ENCODE measurements around the gene TDRD1. TPM values are rescaled to one million over a fixed set of nuclear protein-coding genes. Genes with fewer than 3 reads are reported as not detected.

The TDRD1 gene
- total RNA-seq, 1 donor = 0.72 TPM

DNA sequence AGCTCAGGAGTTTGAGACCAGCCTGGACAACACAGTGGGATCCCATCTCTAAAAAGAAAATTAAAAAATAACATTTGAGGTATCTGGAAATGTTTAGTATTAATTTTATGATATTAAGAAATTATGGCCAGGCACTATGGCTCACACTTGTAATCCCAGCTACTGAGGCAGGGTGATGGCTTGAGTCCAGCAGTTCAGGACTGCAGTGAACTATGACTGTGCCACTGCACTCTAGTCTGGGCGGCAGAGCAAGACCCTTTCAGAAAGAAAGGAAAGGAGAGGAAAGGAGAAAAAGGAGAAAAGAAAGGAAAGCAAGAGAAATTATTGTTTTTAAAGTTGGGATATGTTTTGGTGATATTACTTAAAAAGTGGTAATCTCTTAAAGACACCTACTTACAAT, 2.6 kb upstream of the TDRD1 start:
- Histone ChIP-seq H3K4me1 (ENCODE audit: insufficient read depth, low read length) (peaks cover 17% of the 10 kb centered on the region), H2AFZ (ENCODE audit: low read length) (no peak overlapping the region), H3K9me3 (ENCODE audit: low read depth, low read length) (no peaks in the 10 kb centered on the region), H3K4me2 (ENCODE audit: insufficient read depth, low read length) (no peak overlapping the region), H3K79me2 (ENCODE audit: insufficient read depth, low read length) (peaks cover 29% of the 10 kb centered on the region), H3K27ac (ENCODE audit: low read depth, low read length) (no peak overlapping the region), H3K4me3 (ENCODE audit: insufficient read depth, low read length) (no peak overlapping the region), H4K20me1 (ENCODE audit: insufficient read depth, low read length) (peaks cover 8% of the 10 kb centered on the region), H3K36me3 (ENCODE audit: insufficient read depth, low read length) (no peaks in the 10 kb centered on the region), H3K27me3 (ENCODE audit: insufficient read depth, low read length) (peaks cover 6% of the 10 kb centered on the region)
- DNase-seq (ENCODE audit: insufficient read length, low spot score, missing footprints) = no peak
- no peak for TF ChIP-seq CTCF (IDR thresholded peaks at IDR 0.05; ENCODE audit: extremely low read depth, low read depth, low read length)

DNA sequence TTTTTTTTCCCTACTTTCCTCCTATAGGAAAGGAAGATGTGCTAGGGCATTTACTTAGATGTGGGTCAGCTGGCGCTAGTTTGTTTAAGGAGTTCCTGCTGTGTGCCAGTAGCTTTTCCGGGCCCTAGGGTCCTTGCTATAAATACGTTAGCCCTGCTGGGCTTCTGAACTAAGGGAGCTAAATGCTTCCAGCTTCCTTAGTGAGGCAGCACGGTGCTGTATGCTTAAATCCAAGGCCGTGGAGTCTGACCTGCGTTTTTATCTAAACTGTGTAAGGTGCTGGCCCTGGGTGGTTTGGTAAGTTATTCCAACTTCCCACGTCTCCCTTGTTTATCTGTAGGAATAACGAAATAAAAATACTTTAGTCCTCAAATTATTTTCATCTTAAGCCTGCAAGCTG, 594 bp downstream of the TDRD1 start:
- DNase-seq (ENCODE audit: insufficient read length, low spot score, missing footprints) = peak; percentile 8
- no peak overlapping the region for H3K27ac ChIP-seq (ENCODE audit: low read depth, low read length)
- no peak for TF ChIP-seq CTCF (IDR thresholded peaks at IDR 0.05; ENCODE audit: extremely low read depth, low read depth, low read length)

DNA sequence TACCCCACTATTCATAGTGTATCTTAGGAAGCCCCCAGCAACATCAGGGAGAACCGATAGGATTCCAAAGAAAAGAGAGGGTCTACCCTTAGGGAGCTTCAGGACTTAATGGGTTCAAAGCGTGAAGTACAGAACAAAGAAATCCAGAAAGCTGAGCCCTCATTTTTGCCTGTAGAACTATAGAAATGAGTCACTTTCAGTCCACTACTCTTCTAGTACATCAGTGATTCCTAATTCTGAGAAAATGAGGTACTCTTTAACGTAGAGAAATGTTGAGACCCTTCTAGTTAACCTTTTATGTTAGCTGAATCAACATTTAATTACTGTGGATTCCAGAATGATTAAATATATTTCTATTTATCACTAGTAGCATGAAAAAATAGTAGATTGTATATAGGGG, 1.8 kb downstream of the TDRD1 start:
- Histone ChIP-seq H3K79me2 (ENCODE audit: insufficient read depth, low read length) (no peaks in the 10 kb centered on the region), H2AFZ (ENCODE audit: low read length) (no peak overlapping the region), H4K20me1 (ENCODE audit: insufficient read depth, low read length) (no peaks in the 10 kb centered on the region), H3K9me3 (ENCODE audit: low read depth, low read length) (no peaks in the 10 kb centered on the region), H3K4me3 (ENCODE audit: insufficient read depth, low read length) (no peak overlapping the region), H3K36me3 (ENCODE audit: insufficient read depth, low read length) (no peaks in the 10 kb centered on the region), H3K27ac (ENCODE audit: low read depth, low read length) (no peak overlapping the region), H3K27me3 (ENCODE audit: insufficient read depth, low read length) (no peaks in the 10 kb centered on the region), H3K4me2 (ENCODE audit: insufficient read depth, low read length) (no peak overlapping the region), H3K4me1 (ENCODE audit: insufficient read depth, low read length) (no peaks in the 10 kb centered on the region)
- no peak for DNase-seq (ENCODE audit: insufficient read length, low spot score, missing footprints)
- no peak for TF ChIP-seq CTCF (IDR thresholded peaks at IDR 0.05; ENCODE audit: extremely low read depth, low read depth, low read length)

More for the DNA sequence above, 594 bp downstream of the TDRD1 start:
- Histone ChIP-seq H3K4me1 (ENCODE audit: insufficient read depth, low read length) (peaks cover under 1% of the 10 kb centered on the region), H3K79me2 (ENCODE audit: insufficient read depth, low read length) (no peaks in the 10 kb centered on the region), H4K20me1 (ENCODE audit: insufficient read depth, low read length) (no peaks in the 10 kb centered on the region), H2AFZ (ENCODE audit: low read length) (no peak overlapping the region), H3K4me2 (ENCODE audit: insufficient read depth, low read length) (no peak overlapping the region), H3K36me3 (ENCODE audit: insufficient read depth, low read length) (no peaks in the 10 kb centered on the region), H3K9me3 (ENCODE audit: low read depth, low read length) (no peaks in the 10 kb centered on the region), H3K27me3 (ENCODE audit: insufficient read depth, low read length) (peaks cover 6% of the 10 kb centered on the region), H3K4me3 (ENCODE audit: insufficient read depth, low read length) (no peak overlapping the region)

DNA sequence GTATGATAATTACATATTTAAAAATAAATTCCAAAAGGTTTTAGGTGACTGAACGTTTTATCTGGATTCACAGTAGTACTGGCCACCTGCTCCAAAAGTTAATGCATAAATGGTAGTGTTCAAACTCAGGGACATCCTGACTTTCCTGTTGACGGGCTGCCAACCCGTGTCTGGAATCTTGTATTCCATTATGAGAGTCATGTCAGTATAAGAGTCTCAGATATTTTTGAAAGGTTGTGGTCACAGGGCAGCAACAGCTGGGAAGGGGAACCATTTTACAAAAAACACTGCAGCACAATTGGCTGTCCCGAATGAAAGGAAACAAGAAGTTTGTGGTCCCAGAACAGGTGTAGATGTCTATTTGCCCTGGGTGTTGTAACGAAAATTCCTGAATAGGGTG, 2.8 kb downstream of the TDRD1 start:
- no peak overlapping the region for H3K4me2 ChIP-seq (ENCODE audit: insufficient read depth, low read length)
- no peaks in the 10 kb centered on the region for H4K20me1 ChIP-seq (ENCODE audit: insufficient read depth, low read length)
- TF ChIP-seq CTCF (IDR thresholded peaks at IDR 0.05; ENCODE audit: extremely low read depth, low read depth, low read length) = no peak
- H3K9me3 ChIP-seq (ENCODE audit: low read depth, low read length) = no peaks in the 10 kb centered on the region
- no peaks in the 10 kb centered on the region for H3K27me3 ChIP-seq (ENCODE audit: insufficient read depth, low read length)
- no peaks in the 10 kb centered on the region for H3K36me3 ChIP-seq (ENCODE audit: insufficient read depth, low read length)
- H3K79me2 ChIP-seq (ENCODE audit: insufficient read depth, low read length) = no peaks in the 10 kb centered on the region
- H3K4me3 ChIP-seq (ENCODE audit: insufficient read depth, low read length) = no peak overlapping the region
- no peak overlapping the region for H2AFZ ChIP-seq (ENCODE audit: low read length)
- H3K4me1 ChIP-seq (ENCODE audit: insufficient read depth, low read length) = no peaks in the 10 kb centered on the region
- H3K27ac ChIP-seq (ENCODE audit: low read depth, low read length) = no peak overlapping the region
- DNase-seq (ENCODE audit: insufficient read length, low spot score, missing footprints) = peak; percentile 54
